ENCODE data around the gene COQ7.

- no peak for TF ChIP-seq MAFK (IDR thresholded peaks at IDR 0.05; ENCODE audit: low read depth, low read length)
- TF ChIP-seq POLR2A (IDR thresholded peaks at IDR 0.05; ENCODE audit: low read depth, low read length): no peak
- TF ChIP-seq CEBPB (IDR thresholded peaks at IDR 0.05; ENCODE audit: low read depth, low read length): no peak
These were observed 47.1 kb downstream of the COQ7 start for GRCh38 chr16:19114359-19115147.
